Small intestine (tissue), 7 donors: ENCODE measurements around the gene MIEF1. TPM values are rescaled to one million over a fixed set of nuclear protein-coding genes. Genes with fewer than 3 reads are reported as not detected.
A peak's percentile ranks its signal among the peaks of the same experiment; 100 is the strongest.

Experiments
- DNase-seq, 2 donors: peaks; one replicate each; pipeline versions ENCODE4 v3.0.0 to v3.0.0-alpha.2; 2013
- FAIRE-seq: peaks from 2 replicates; lab custom pipeline; 2012; peaks lifted over from hg19 to GRCh38; lab: Jason Lieb, UNC
- H3K27ac ChIP-seq, 3 donors: one replicate each; pipeline ENCODE4 v1.5.1; 2013; ENCODE audit warnings: low read length in 2 of 3, mild to moderate bottlenecking in 2 of 3, control low read depth in 1 of 3, inconsistent platforms in 1 of 3, low read depth in 1 of 3, moderate library complexity in 1 of 3
- H3K27me3 ChIP-seq, 3 donors: one replicate each; pipeline ENCODE4 v1.6.1; 2013; ENCODE audit warnings: low read length in 3 of 3, inconsistent platforms in 1 of 3; ENCODE audit not compliant: control insufficient read depth in 3 of 3, insufficient read depth in 3 of 3
- H3K36me3 ChIP-seq, 3 donors: one replicate each; pipeline ENCODE4 v1.6.1; 2013; ENCODE audit warnings: low read length in 3 of 3, inconsistent platforms in 1 of 3, low read depth in 1 of 3, mild to moderate bottlenecking in 1 of 3, moderate library complexity in 1 of 3; ENCODE audit not compliant: control insufficient read depth in 3 of 3, insufficient read depth in 2 of 3
- H3K4me1 ChIP-seq, 3 donors: one replicate each; pipeline ENCODE4 v1.6.1; 2013; ENCODE audit warnings: low read length in 2 of 3, inconsistent platforms in 1 of 3, low read depth in 1 of 3, mild to moderate bottlenecking in 1 of 3, moderate library complexity in 1 of 3; ENCODE audit not compliant: control insufficient read depth in 3 of 3, insufficient read depth in 2 of 3
- H3K4me3 ChIP-seq, 3 donors: one replicate each; pipeline ENCODE4 v1.5.1; 2013; ENCODE audit warnings: low read length in 3 of 3, control low read depth in 1 of 3, inconsistent platforms in 1 of 3, low read depth in 1 of 3, mild to moderate bottlenecking in 1 of 3, moderate library complexity in 1 of 3
- H3K9me3 ChIP-seq, 2 donors: one replicate each; pipeline ENCODE4 v1.6.1; 2013; ENCODE audit warnings: low read depth in 1 of 2, low read length in 1 of 2; ENCODE audit not compliant: control insufficient read depth in 2 of 2, insufficient read depth in 1 of 2
- WGBS, 3 donors: extraction: QIAGEN DNeasy Blood & Tissue Kit; methylation state at CpG; one replicate each; pipeline ENCODE4 v1.1.7; 2013; 5-methylcytosine and 5-hydroxymethylcytosine counted together
- polyA plus RNA-seq, 4 donors: library from polyadenylated mRNA; stranded (reverse) in 3 of 4; unstranded in 1 of 4; fragments of 200-250 nt in 3 of 4; fragments of 120-200 nt in 1 of 4; gene quantifications; one replicate each; pipeline versions ENCODE4 v1.2.1 to v1.2.3, GENCODE V29; 2013
- donor health status: healthy with polysubstance abuse.
- donor health status: control.
- donor health status: control.
- donor health status: Bipolar disorder and iron deficiency.
- donor health status: healthy.

MIEF1 gene
- polyA plus RNA-seq, 4 donors, result 12.2 to 37.5 (median 18.7) TPM

DNA sequence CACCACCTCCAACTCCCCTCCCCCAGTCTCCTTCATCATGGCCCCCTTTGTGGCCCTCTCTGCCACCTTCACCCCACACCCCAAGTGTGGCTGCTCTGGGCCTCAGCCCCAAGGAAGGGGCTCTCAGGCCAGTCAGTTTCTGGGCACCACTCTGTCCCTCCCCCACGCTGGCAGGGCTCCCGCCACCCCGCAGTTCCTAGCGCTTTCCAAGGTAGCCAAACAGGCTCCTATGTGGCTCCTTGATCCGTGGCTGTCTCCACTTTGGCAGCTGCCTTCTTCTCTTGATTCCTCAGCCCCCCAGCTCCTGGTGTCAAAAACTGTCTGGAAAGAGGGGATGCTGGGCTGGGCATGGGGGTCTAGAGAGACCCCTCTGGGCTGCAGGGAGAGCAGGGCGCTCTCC is 58.0 kb downstream of the MIEF1 start:
- H3K9me3 ChIP-seq, result no peaks in the 10 kb centered on the region
- FAIRE-seq (no peak), DNase-seq (no peak)
- no peak overlapping the region for H3K4me3 ChIP-seq
- H3K4me1 ChIP-seq, result no peaks in the 10 kb centered on the region
- no peaks in the 10 kb centered on the region for H3K36me3 ChIP-seq
- 29 to 49% (median 36%) methylated on average over 6 of the region's 6 CpGs for WGBS, 3 donors
- H3K27ac ChIP-seq, result no peak overlapping the region
- H3K27me3 ChIP-seq, result peaks cover 3 to 64% (median 21%) of the 10 kb centered on the region in 3 donors

DNA sequence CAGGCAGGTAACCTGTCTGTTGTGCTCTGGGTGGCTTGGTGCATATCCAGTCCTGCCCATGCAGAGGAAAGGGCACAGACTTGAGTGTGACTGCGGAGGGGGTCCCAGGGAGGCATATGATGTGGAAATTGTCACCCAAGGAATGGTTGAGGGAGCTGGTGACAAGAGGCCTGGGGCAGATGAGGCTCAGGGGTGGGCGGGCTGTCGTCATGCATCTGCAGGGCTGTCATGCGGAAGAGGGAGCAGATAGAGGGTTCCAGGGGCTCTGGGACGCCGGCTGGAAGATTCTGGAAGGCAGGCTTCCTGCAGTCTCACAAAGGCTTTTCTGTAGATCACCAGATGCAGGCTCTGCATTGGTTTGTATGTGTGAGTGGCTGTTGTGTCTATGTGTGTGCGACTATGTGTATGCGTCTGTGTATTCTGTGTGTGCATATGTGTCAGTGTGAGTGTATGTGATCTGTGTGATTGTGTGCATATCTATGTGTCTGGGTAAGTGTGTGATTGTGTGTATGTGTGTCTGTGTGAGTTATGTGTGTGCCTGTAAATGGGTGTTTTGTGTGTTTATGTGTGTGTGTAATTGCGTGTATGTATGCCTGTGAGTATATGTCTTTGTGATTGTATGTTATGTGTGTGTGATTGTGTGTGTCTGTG is 60.9 kb downstream of the MIEF1 start:
- Histone ChIP-seq H3K4me1 (no peaks in the 10 kb centered on the region), H3K36me3 (no peaks in the 10 kb centered on the region), H3K27me3 (peaks cover 0 to 42% (median 12%) of the 10 kb centered on the region in 3 donors), H3K9me3 (peaks cover 0 to 2% of the 10 kb centered on the region in 2 donors), H3K4me3 (no peak overlapping the region), H3K27ac (no peak overlapping the region)
- 66 to 76% (median 75%) methylated on average over 9 of the region's 9 CpGs for WGBS, 3 donors
- DNase-seq, result no peak
- FAIRE-seq, result no peak

DNA sequence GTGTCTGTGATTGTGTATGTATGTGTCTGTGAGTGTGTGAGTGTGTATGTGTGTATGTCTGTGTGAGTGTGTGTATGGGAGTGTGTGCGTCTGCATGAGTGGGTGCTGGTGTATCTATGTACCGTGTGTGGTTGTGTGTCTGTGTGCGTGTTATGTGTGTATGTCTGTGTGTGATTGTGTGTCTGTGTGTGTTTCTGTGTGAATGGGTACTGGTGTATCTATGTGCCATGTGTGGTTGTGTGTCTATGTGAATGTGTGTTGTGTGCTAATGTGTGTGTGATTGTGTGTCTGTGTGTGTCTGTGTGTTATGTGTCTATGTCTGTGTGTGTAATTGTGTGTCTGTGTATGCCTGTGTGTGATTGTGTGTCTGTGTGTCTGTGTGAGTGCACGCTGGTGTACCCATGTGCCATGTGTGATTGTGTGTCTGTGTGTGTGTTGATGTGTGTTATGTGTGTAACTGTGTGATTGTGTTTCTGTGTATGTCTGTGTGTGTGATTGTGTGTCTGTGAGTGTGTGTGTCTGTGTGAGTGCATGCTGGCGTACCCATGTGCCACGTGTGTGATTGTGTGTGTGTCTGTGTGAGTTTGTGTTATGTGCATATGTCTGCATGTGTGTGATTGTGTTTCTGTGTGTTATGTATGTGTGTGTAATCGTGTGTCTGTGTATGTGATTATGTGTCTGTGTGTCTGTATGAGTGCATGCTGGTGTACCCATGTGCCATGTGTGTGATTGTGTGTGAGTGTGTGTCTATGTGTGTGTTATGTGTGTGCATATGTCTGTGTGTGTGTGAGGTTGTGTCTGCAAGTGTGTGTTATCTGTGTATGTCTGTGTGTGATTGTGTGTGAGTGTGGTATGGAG is 61.7 kb downstream of the MIEF1 start:
- FAIRE-seq, result no peak
- Histone ChIP-seq H3K4me3 (no peak overlapping the region), H3K36me3 (no peaks in the 10 kb centered on the region), H3K27ac (no peak overlapping the region), H3K27me3 (peaks cover 0 to 35% (median 6%) of the 10 kb centered on the region in 3 donors), H3K4me1 (no peaks in the 10 kb centered on the region), H3K9me3 (peaks cover 0 to 2% of the 10 kb centered on the region in 2 donors)
- WGBS, 3 donors, result 79 to 89% (median 81%) methylated on average over 7 of the region's 7 CpGs
- DNase-seq, result no peak

DNA sequence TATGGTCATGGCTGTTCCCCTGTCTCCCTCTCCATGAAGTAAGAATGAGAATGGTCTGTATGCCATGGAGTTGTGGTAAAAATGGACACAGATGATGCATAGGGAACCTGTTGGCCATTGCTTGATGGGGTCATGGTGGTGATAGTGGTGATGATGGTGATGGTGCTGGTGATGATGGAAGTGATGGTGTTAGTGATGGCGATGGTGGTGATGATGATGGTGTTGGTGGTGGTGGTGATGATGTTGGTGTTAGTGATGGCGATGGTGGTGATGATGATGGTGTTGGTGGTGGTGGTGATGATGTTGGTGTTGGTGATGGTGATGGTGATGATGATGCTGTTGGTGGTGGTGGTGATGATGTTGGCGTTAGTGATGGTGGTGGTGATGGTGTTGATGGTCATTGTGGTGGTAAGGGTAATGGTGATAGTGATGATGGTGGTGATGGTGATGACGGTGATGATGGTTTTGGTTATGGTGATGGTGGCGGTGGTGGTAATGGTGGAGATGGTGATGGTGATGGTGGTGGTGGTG is 63.4 kb downstream of the MIEF1 start:
- no peak overlapping the region for H3K27ac ChIP-seq
- H3K4me3 ChIP-seq, result no peak overlapping the region
- DNase-seq, result no peak
- H3K27me3 ChIP-seq, result peaks cover 0 to 18% (median 0%) of the 10 kb centered on the region in 3 donors
- no peaks in the 10 kb centered on the region for H3K36me3 ChIP-seq
- WGBS, 3 donors, result 95 to 97% (median 96%) methylated on average over 5 of the region's 5 CpGs
- no peaks in the 10 kb centered on the region for H3K4me1 ChIP-seq
- H3K9me3 ChIP-seq, result peaks cover 0 to 2% of the 10 kb centered on the region in 2 donors
- FAIRE-seq, result no peak

DNA sequence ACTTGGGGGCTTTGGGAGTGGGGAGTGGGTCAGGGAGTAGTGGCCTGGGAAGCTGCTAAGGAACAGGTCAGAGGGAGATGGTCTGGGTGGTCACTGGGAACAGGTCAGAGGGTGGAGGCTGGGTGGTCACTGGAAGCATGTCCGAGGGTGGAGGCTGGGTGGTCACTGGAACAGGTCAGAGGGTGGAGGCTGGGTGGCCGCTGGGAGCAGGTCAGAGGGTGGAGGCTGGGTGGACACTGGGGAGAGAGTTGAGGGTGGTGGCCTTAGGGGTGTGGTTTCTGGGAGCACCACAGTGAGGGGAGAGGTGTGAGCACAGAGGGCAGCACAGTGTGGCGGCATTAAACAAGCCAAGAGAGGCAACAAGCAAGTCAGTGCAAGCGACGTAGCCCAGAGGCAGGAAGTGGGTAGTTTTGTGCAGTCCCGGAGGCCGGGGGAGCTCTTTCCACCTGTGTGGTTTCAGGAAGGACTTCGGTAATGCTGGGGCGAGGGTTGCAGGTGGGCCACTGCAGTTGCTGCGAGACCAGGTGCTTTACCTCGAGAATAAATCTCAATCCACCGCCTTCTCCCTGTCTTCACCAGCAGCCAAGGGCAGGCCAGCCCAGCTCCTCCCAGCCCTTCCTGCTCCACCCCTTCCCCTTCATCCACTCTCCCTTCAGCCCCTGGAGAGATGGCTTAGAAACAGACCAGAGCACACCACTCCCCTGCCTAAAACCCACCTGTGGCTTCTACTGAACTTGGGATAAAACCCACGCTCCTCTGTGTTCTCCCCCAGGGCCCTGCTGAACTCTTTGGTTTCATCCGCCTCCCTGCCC is 65.3 kb downstream of the MIEF1 start:
- Histone ChIP-seq H3K36me3 (no peaks in the 10 kb centered on the region), H3K4me1 (no peaks in the 10 kb centered on the region), H3K9me3 (peaks cover 0 to 2% of the 10 kb centered on the region in 2 donors), H3K27me3 (peaks cover 0 to 5% (median 0%) of the 10 kb centered on the region in 3 donors), H3K4me3 (no peak overlapping the region), H3K27ac (no peak overlapping the region)
- FAIRE-seq (no peak), DNase-seq (peak in 1 of 2 donors; percentile 12)
- 45 to 58% (median 57%) methylated on average over 11 to 14 of the region's 14 CpGs for WGBS, 3 donors

Other genes with a start within 250 kb of the MIEF1 start
- gene RPL3, start 182.7 kb upstream of the MIEF1 start, polyA plus RNA-seq, result 1,000 to 10,000 TPM; 1,757 to 4,298 (median 3,733) TPM
- gene SYNGR1, start 152.3 kb upstream of the MIEF1 start, polyA plus RNA-seq, result 10 to 100 TPM in 1 of 4 donors, 1 to 10 TPM in 2, not detected in 1; 1.4 to 10.7 (median 6.6) TPM
- 10 to 100 TPM; 11.1 to 23.0 (median 17.0) TPM for gene TAB1, start 102.5 kb upstream of the MIEF1 start, polyA plus RNA-seq
- gene MGAT3, start 45.3 kb upstream of the MIEF1 start, polyA plus RNA-seq, result 10 to 100 TPM; 11.1 to 30.1 (median 17.2) TPM
- gene ATF4, start 18.3 kb downstream of the MIEF1 start, polyA plus RNA-seq, result 100 to 1,000 TPM; 271 to 709 (median 505) TPM
- gene RPS19BP1, start 30.5 kb downstream of the MIEF1 start, polyA plus RNA-seq, result 100 to 1,000 TPM in 3 of 4 donors, 10 to 100 TPM in 1; 59.8 to 186 (median 181) TPM
- gene CACNA1I, start 68.5 kb downstream of the MIEF1 start, polyA plus RNA-seq, result under 1 TPM in 3 of 4 donors, not detected in 1; under 0.01 to 0.25 (median 0.18) TPM